A673 (cell line): ENCODE data around the gene ADCY4. TPM values are rescaled to one million over a fixed set of nuclear protein-coding genes. Genes with fewer than 3 reads are reported as not detected.
"Not testable (repeated sequence)": the region's sequence is repeated elsewhere in the genome, so short reads cannot be mapped to it uniquely, and the experiment has no call there.

Experiments
- BruUV-seq: library from RNA; stranded (reverse); fragments of 400-500 nt; replicated peaks from 2 replicates; lab custom pipeline; 2021; lab: Mats Ljungman, UMichigan
- CTCF ChIA-PET: fragments of 300-600 bp; sonication (Branson Sonifier 250); formaldehyde crosslinking; loops from one replicate; lab custom pipeline; 2022; ENCODE audit warnings: antibody characterized with exemption; lab: Charles Lee
- POLR2A ChIA-PET: fragments of 300-600 bp; sonication (Branson Sonifier 250); formaldehyde crosslinking; loops from one replicate; lab custom pipeline; 2022; ENCODE audit warnings: antibody characterized with exemption; ENCODE audit not compliant: low non-redundant PET; lab: Charles Lee
- DNase-seq: peaks from one replicate; pipeline ENCODE4 v3.0.0-alpha.2; 2015; ENCODE audit warnings: low spot score
- H3K27ac ChIP-seq: fragments of 200-600 bp; sonication (generic); 2 replicates; pipeline ENCODE4 v1.5.1; 2016; ENCODE audit warnings: mixed run types, low read depth, mild to moderate bottlenecking, mixed read lengths, antibody characterized with exemption, low read length; ENCODE audit not compliant: poor library complexity, severe bottlenecking
- H3K27me3 ChIP-seq: fragments of 200-600 bp; sonication (generic); replicated peaks from 2 replicates; pipeline ENCODE4 v1.6.1; 2017; ENCODE audit warnings: mixed run types, low read depth, mild to moderate bottlenecking, mixed read lengths, antibody characterized with exemption, low read length; ENCODE audit not compliant: insufficient read depth, poor library complexity
- H3K36me3 ChIP-seq: fragments of 200-600 bp; sonication (generic); 2 replicates; pipeline ENCODE4 v1.6.1; 2016; ENCODE audit warnings: mixed run types, mild to moderate bottlenecking, mixed read lengths, antibody characterized with exemption, low read length; ENCODE audit not compliant: insufficient read depth, poor library complexity, severe bottlenecking
- H3K4me1 ChIP-seq: fragments of 200-600 bp; sonication (generic); 2 replicates; pipeline ENCODE4 v1.6.1; 2017; ENCODE audit warnings: mixed run types, mild to moderate bottlenecking, mixed read lengths, antibody characterized with exemption, low read length; ENCODE audit not compliant: insufficient read depth, poor library complexity, severe bottlenecking
- H3K4me3 ChIP-seq: fragments of 200-600 bp; sonication (generic); 2 replicates; pipeline ENCODE4 v1.5.1; 2016; ENCODE audit warnings: low read depth, mixed run types, mild to moderate bottlenecking, mixed read lengths, low read length; ENCODE audit not compliant: poor library complexity, severe bottlenecking
- H3K9me3 ChIP-seq: fragments of 200-600 bp; sonication (generic); 2 replicates; pipeline ENCODE4 v1.6.1; 2016; ENCODE audit warnings: mixed run types, low read depth, mild to moderate bottlenecking, mixed read lengths, antibody characterized with exemption, low read length; ENCODE audit not compliant: poor library complexity, severe bottlenecking
- CTCF ChIP-seq: fragments of 300-800, 200-600 bp; sonication (generic); conservative IDR thresholded peaks from 2 replicates; pipeline ENCODE4 v1.5.1; 2017; ENCODE audit warnings: low read depth, mild to moderate bottlenecking, antibody characterized with exemption, low read length, moderate library complexity, mixed read lengths
- EZH2 ChIP-seq: fragments of 200-600 bp; sonication (generic); IDR thresholded peaks from 2 replicates; pipeline ENCODE4 v1.6.1; 2017; ENCODE audit warnings: borderline replicate concordance, low read depth, mild to moderate bottlenecking, mixed read lengths, antibody characterized with exemption, low read length; ENCODE audit not compliant: poor library complexity, severe bottlenecking
- intact Hi-C: fragments of 100-400 bp; cut with micrococcal nuclease; formaldehyde crosslinking; loops from one replicate; pipeline ENCODE4 v1.10.0; 2022; ENCODE audit not compliant: unreplicated experiment
- total RNA-seq: library from RNA; stranded (reverse); gene quantifications from 2 replicates; pipeline ENCODE4 v1.2.3, GENCODE V29; 2021

ADCY4 gene
- total RNA-seq, 1 experiment from 2014 or later = 0.84 TPM

- TF ChIP-seq EZH2 (no peak), CTCF (no peak)
- BruUV-seq = no TSS peak
- Histone ChIP-seq H3K27me3 (no peaks in the 10 kb centered on the region), H3K36me3 (no peaks in the 10 kb centered on the region), H3K4me3 (no peak overlapping the region), H3K4me1 (peaks cover 7% of the 10 kb centered on the region), H3K27ac (no peak overlapping the region), H3K9me3 (no peaks in the 10 kb centered on the region)
- no peak for DNase-seq
- CTCF ChIA-PET = no interaction called here
- POLR2A ChIA-PET = no interaction called here
- intact Hi-C loops = no loop called here
Observed at GRCh38 chr14:24355009-24355408, 20.1 kb upstream of the ADCY4 start.

GRCh38 chr14:24354482-24354825 is 19.6 kb upstream of the ADCY4 start:
- DNase-seq, H3K27ac ChIP-seq, H3K27me3 ChIP-seq, H3K36me3 ChIP-seq, intact Hi-C loops, H3K9me3 ChIP-seq, H3K4me1 ChIP-seq, POLR2A ChIA-PET, CTCF ChIA-PET, H3K4me3 ChIP-seq, BruUV-seq: not testable (repeated sequence)

- no peaks in the 10 kb centered on the region for H3K27me3 ChIP-seq
- peaks cover 7% of the 10 kb centered on the region for H3K4me1 ChIP-seq
- intact Hi-C loops = no loop called here
- no peak overlapping the region for H3K27ac ChIP-seq
- H3K4me3 ChIP-seq = no peak overlapping the region
- TF ChIP-seq CTCF = no peak
- no peak for TF ChIP-seq EZH2
- no TSS peak for BruUV-seq
- H3K36me3 ChIP-seq = no peaks in the 10 kb centered on the region
- no peak for DNase-seq
- ChIA-PET CTCF (no interaction called here), POLR2A (no interaction called here)
- no peaks in the 10 kb centered on the region for H3K9me3 ChIP-seq
Observed at GRCh38 chr14:24353559-24354481, 18.9 kb upstream of the ADCY4 start.
